DMS153 treated with DMSO at 0.1 percent for 48 hours (cell line): Measurements from ENCODE around the gene WLS.
A peak's percentile ranks its signal among the peaks of the same experiment; 100 is the strongest.
"Not testable (repeated sequence)": the region's sequence is repeated elsewhere in the genome, so short reads cannot be mapped to it uniquely, and the experiment has no call there.

ENCODE experiments used
- DNase-seq: peaks from one replicate; lab custom pipeline; 2025; ENCODE audit not compliant: unreplicated experiment; lab: John Stamatoyannopoulos, UW

The WLS gene

GRCh38 chr1:68232289-68233148 lies at the start of gene WLS:
Gene WLS (minus strand): TSS chr1:68232523. CDS start chr1:68232299, 224 bp downstream.
- peak; percentile 19 for DNase-seq

GRCh38 chr1:68280286-68280685 lies 48.0 kb upstream of the WLS start:
- no peak for DNase-seq

GRCh38 chr1:68279846-68280245 lies 47.5 kb upstream of the WLS start:
- DNase-seq = no peak

GRCh38 chr1:68278221-68278620 lies 45.9 kb upstream of the WLS start:
- no peak for DNase-seq

- no peak for DNase-seq
Measured at GRCh38 chr1:68276448-68276847, 44.1 kb upstream of the WLS start.

- no peak for DNase-seq
Measured at GRCh38 chr1:68273530-68273929, 41.2 kb upstream of the WLS start.

GRCh38 chr1:68271596-68271995 lies 39.3 kb upstream of the WLS start:
- no peak for DNase-seq

GRCh38 chr1:68270951-68271350 lies 38.6 kb upstream of the WLS start:
- no peak for DNase-seq

- DNase-seq = no peak
Measured at GRCh38 chr1:68269637-68270430, 37.5 kb upstream of the WLS start.

- no peak for DNase-seq
Measured at GRCh38 chr1:68268896-68269483, 36.7 kb upstream of the WLS start.

- not testable (repeated sequence) for DNase-seq
Measured at GRCh38 chr1:68256824-68257223, 24.5 kb upstream of the WLS start.

- DNase-seq = no peak
Measured at GRCh38 chr1:68255301-68255700, 23.0 kb upstream of the WLS start.

- DNase-seq = no peak
Measured at GRCh38 chr1:68254667-68255226, 22.4 kb upstream of the WLS start.

- DNase-seq = no peak
Measured at GRCh38 chr1:68237040-68237439, 4.7 kb upstream of the WLS start.

- DNase-seq = no peak
Measured at GRCh38 chr1:68234094-68234493, 1.8 kb upstream of the WLS start.

- DNase-seq = no peak
Measured at GRCh38 chr1:68233202-68233601, 879 bp upstream of the WLS start.

- DNase-seq = no peak
Measured at GRCh38 chr1:68231627-68232288, 565 bp downstream of the WLS start.

- DNase-seq = no peak
Measured at GRCh38 chr1:68230901-68231626, 1.3 kb downstream of the WLS start.

- no peak for DNase-seq
Measured at GRCh38 chr1:68230484-68230802, 1.9 kb downstream of the WLS start.
